NB4 (cell line): Measurements from ENCODE around the gene GPR84.

Experiments used
- DNase-seq: peaks from one replicate; pipeline ENCODE4 v3.0.0; 2010; ENCODE audit warnings: low read depth
- H3K4me3 ChIP-seq: one replicate; pipeline ENCODE4 v1.5.1; 2011; ENCODE audit warnings: mild to moderate bottlenecking, low read depth, low read length, moderate library complexity
- MYC ChIP-seq: IDR thresholded peaks from 2 replicates; pipeline ENCODE4 v1.6.1; 2011; ENCODE audit warnings: low read depth, low read length
- POLR2A ChIP-seq: IDR thresholded peaks from 2 replicates; pipeline ENCODE4 v1.6.1; 2011; ENCODE audit warnings: mild to moderate bottlenecking; ENCODE audit not compliant: insufficient read length; ENCODE audit errors: extremely low read depth
- TF ChIP-seq, protein P1 (sequence below): IDR thresholded peaks from one replicate; pipeline ENCODE4 v1.5.1; 2012; ENCODE audit warnings: low read depth, low read length
- TF ChIP-seq, protein P2 (sequence below): IDR thresholded peaks from 2 replicates; pipeline ENCODE4 v1.6.1; 2011; ENCODE audit warnings: low read depth, low read length

The GPR84 gene

GRCh38 chr12:54363047-54363446 is 1.2 kb downstream of the GPR84 start:
- DNase-seq: no peak
- peak overlapping the region; percentile 79 for H3K4me3 ChIP-seq
- TF ChIP-seq, protein P1, sequence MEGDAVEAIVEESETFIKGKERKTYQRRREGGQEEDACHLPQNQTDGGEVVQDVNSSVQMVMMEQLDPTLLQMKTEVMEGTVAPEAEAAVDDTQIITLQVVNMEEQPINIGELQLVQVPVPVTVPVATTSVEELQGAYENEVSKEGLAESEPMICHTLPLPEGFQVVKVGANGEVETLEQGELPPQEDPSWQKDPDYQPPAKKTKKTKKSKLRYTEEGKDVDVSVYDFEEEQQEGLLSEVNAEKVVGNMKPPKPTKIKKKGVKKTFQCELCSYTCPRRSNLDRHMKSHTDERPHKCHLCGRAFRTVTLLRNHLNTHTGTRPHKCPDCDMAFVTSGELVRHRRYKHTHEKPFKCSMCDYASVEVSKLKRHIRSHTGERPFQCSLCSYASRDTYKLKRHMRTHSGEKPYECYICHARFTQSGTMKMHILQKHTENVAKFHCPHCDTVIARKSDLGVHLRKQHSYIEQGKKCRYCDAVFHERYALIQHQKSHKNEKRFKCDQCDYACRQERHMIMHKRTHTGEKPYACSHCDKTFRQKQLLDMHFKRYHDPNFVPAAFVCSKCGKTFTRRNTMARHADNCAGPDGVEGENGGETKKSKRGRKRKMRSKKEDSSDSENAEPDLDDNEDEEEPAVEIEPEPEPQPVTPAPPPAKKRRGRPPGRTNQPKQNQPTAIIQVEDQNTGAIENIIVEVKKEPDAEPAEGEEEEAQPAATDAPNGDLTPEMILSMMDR: no peak
- TF ChIP-seq, protein P2, sequence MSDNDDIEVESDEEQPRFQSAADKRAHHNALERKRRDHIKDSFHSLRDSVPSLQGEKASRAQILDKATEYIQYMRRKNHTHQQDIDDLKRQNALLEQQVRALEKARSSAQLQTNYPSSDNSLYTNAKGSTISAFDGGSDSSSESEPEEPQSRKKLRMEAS: no peak
- TF ChIP-seq MYC (no peak), POLR2A (no peak)

DNA sequence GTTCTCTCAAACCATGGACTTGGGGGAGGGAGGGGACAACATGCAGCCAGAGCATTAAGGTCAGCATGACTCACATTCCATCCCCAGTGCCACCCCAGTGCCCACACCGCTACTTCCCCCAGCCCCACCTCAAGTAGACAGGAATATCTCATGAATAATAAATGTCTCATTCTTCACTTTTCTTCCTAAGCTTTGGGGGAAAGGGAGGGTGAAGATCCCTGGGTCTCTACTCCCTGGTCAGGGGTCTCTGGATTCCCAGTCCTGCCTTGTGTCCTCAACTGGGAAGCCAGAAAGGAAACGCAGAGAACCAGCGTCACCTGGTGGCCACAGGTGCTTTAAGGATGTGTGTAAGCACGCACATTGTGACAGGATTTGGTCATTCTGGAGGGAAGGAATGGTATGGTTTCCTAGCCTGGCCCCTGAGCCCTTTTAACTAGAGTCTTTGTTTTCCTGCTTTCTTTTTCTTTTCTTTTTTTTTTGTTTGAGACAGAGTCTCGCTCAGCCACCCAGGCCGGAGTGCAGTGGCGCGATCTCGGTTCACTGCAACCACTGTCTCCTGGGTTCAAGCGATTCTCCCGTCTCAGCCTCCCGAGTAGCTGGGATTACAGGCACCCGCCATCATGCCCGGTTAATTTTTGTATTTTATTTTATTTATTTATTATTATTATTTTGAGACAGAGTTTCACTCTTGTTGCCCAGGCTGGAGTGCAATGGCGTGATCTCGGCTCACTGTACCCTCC is 3.4 kb downstream of the GPR84 start:
- DNase-seq: peak; percentile 71
- TF ChIP-seq, protein P2: peak; percentile 21; the same call in 1 of the 2 replicates
- TF ChIP-seq, protein P1: peak; percentile 67
- TF ChIP-seq POLR2A (no peak), MYC (peak; percentile 18; the same call in 1 of the 2 replicates)

DNA sequence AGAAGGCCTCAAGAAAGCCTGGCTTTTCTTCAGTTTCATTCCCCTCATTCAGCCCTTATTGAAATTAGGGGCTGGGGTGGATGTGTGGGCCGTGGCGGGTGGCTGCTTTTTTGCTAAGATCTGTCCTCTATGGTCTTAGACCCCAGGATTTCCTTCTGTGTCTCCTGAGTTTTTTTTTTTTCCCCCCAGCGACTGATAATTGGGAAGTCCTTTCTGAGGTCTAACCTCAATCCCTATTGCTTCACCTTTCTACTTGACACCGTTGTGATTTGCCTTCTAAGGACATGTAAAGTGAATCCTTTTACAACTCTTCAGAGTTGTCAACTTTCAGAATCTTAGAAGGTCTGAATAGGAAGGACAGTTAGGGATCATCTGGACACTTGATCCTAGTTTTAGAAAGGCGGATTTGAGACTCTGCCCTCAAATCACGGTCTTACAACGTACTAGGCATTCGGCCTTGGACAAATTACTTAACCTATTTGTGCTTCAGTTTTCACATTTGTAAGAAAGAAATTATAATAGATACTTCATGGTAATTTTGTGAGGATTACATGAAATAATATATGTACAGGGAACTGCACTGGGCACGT is 4.4 kb downstream of the GPR84 start:
- H3K4me3 ChIP-seq: peak overlapping the region; percentile 63
- no peak for TF ChIP-seq POLR2A
- TF ChIP-seq, protein P2: no peak
- TF ChIP-seq, protein P1: no peak
- TF ChIP-seq MYC: no peak
- DNase-seq: no peak

More for the DNA sequence above, 3.4 kb downstream of the GPR84 start:
- no peak overlapping the region for H3K4me3 ChIP-seq

DNA sequence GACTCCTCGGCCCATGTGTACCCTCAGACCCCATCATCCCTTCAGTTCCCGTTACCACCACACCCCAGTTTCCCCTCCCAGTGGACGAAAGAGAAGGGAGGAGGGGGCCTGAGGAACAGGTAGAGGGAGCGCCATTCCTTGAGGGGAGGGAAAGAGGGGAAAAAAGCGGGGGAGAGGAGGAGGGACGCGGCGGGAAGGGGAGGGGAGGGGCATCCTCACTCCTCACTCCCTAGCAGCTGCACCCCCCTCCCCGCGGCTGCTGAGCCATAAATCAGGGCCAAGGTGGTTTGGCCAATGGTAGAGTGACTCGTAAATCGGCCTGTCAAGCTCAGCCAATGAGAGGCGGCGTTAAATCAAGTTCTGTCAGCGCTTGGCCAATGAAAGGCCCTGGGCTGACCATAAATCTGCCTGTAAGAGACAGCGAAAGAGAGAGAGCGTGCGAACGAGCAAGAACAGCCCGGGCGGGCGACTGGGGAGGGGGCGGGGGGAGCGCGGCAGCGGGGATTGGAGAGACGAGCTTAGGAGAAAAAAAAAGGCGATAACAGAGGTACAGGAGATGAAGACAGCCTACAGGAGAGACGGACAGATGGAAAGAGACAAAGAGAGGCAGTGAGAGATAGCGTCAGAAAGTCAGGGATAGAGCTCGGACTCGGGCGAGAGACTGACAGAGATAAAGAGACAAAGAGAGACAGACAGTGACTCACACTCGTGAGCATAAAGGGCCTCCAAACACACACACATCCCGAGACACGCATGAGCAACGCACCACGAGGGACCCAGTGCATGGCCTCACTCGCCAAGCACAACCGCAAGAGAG is 5.1 kb downstream of the GPR84 start:
- DNase-seq: peak; percentile 99
- peak overlapping the region; percentile 63 for H3K4me3 ChIP-seq
- TF ChIP-seq, protein P2: peak; percentile 68; the same call in 1 of the 2 replicates
- TF ChIP-seq POLR2A (peak; percentile 20), MYC (peak; percentile 87)
- TF ChIP-seq, protein P1: no peak

DNA sequence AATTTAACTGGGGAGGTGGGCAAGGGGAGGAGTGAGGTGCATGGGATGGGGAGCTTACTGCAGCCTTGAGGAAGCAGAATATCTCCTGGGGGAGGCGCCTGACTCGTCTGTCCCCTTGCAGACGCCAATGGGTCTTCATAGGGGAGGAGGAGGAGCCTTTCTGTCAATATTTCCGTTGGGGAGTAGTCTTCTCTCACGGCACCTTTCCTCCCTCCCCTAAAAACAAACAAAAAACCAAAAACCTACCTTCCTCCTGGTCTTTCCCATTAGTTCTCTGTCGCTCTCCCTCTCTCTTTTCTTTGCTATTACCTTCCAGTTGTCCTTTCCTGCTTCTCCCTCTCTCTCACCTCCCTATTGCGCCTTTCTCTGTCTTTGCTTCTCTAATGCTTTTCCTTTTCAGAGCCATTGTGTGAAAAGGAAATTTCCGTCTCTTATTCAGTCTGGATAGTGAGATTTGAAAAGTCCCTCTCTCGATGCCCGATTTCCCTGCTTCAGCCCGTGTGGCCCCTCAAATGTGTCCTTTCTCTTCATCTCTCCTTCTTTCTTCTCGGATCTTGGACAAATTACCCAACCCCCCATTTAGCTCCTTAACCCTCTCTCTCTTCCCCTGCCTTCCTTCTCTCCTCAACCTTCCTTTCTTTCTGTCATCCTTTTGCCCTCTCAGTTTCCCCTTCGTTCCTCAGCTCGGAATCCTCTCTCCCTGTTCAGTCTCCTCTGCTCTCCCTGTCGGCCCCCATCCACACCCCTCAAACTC is 5.9 kb downstream of the GPR84 start:
- peak; percentile 53 for DNase-seq
- TF ChIP-seq, protein P2: no peak
- TF ChIP-seq MYC: no peak
- no peak for TF ChIP-seq POLR2A
- TF ChIP-seq, protein P1: no peak
- H3K4me3 ChIP-seq: peak overlapping the region; percentile 50
